HG02884 (cell line): Measurements from ENCODE around the gene HDAC7.

Source experiments
- ATAC-seq: cut with Tn5 transposase; IDR thresholded peaks from one replicate; pipeline ENCODE4 v1.9.1; 2021; ENCODE audit warnings: mild to moderate bottlenecking, moderate library complexity; ENCODE audit not compliant: unreplicated experiment

Gene HDAC7

GRCh38 chr12:47797441-47797840 lies 22.3 kb downstream of the HDAC7 start:
- no peak for ATAC-seq

DNA sequence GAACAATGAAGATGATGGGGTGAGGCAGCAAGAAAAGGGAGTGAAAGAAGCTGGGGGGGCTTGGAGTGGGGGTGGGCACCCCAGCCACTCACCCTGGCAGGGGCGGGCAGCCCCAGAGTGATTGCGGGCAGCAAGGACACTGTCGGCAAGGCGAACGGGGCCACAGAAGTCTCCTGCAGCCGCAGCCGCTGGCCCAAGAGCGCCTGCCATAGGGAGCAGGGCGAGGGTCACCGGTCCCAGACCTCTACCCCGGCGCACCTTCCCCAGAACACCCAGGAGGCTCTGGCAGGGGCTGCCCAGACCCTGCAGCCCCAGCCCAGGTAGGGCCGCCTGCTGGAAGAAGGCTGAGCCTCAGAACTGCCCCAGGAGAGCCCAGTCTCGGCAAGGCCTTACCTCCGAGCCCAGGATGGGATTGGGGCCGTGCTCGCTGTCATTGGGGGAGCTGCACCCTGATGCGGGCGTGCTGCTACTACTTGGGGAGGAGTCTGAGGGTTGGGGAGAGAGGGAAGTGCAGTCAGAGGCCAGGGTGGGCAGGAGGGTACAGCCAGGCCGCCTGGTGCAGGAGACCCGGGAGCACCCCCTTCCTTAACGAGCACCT lies 23.8 kb downstream of the HDAC7 start:
- ATAC-seq, result no peak

GRCh38 chr12:47795121-47795813 lies 24.4 kb downstream of the HDAC7 start:
- ATAC-seq, result no peak

DNA sequence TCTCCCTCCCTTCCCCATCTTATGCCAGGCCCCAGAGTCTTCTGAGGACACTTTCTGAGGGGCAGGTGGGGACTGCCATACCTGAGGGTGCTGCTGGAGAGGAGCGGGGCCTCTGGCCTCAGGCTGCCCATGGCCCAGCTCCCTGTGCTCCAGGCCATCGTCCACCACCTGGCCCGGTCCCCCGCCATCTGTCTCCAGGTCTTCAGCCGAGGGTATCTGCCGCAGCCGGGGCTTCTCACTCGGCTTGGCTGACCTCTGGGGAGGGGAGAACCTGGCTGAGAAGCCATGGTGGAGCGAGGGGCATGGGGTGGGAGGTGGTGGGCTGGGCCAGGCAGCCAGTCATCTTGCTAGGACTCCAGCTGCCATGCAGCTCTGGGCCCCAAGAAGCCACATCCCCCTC lies 25.0 kb downstream of the HDAC7 start:
- ATAC-seq, result no peak

DNA sequence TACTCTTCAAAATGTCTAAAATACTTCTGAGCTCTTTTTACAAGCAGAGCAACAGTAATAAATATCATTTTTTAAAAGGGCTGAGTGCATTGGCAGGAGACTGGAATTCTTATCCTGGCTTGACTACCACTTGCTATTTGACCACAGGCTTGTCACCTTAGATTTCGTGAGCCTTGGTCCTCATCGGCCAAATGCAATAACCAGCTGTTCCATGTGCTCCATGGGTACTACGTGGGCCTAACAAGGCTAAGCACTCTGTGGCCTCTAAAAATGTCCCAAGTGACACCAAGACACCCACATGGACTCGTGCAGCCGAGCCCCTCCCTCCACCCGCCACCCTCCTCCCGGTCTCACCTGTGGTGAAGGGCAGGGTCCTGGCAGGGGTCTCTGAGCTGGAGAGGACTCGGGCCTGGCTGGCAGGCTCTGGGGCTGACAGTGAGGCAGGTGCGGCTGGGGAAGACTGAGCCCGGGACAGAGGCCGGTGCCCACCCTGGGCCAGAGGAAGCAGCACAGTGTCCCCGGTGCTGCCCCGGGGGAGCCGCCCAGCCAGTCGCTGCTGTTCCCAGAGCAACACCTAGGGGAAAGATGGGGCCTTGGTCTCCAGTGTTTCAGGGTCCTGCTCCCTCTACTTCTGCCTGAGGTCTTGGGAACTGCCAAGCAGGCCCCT lies 26.6 kb downstream of the HDAC7 start:
- no peak for ATAC-seq

- no peak for ATAC-seq
Observed at GRCh38 chr12:47791874-47792273, 27.8 kb downstream of the HDAC7 start.

- ATAC-seq, result no peak
Observed at GRCh38 chr12:47791351-47791746, 28.4 kb downstream of the HDAC7 start.

- ATAC-seq, result no peak
Observed at GRCh38 chr12:47790676-47791350, 28.9 kb downstream of the HDAC7 start.

- no peak for ATAC-seq
Observed at GRCh38 chr12:47789712-47790489, 29.8 kb downstream of the HDAC7 start.

GRCh38 chr12:47789141-47789540 lies 30.6 kb downstream of the HDAC7 start:
- no peak for ATAC-seq

- no peak for ATAC-seq
Observed at GRCh38 chr12:47787596-47788319, 31.9 kb downstream of the HDAC7 start.

- no peak for ATAC-seq
Observed at GRCh38 chr12:47786662-47787280, 32.9 kb downstream of the HDAC7 start.

GRCh38 chr12:47785887-47786661 lies 33.6 kb downstream of the HDAC7 start:
- no peak for ATAC-seq

DNA sequence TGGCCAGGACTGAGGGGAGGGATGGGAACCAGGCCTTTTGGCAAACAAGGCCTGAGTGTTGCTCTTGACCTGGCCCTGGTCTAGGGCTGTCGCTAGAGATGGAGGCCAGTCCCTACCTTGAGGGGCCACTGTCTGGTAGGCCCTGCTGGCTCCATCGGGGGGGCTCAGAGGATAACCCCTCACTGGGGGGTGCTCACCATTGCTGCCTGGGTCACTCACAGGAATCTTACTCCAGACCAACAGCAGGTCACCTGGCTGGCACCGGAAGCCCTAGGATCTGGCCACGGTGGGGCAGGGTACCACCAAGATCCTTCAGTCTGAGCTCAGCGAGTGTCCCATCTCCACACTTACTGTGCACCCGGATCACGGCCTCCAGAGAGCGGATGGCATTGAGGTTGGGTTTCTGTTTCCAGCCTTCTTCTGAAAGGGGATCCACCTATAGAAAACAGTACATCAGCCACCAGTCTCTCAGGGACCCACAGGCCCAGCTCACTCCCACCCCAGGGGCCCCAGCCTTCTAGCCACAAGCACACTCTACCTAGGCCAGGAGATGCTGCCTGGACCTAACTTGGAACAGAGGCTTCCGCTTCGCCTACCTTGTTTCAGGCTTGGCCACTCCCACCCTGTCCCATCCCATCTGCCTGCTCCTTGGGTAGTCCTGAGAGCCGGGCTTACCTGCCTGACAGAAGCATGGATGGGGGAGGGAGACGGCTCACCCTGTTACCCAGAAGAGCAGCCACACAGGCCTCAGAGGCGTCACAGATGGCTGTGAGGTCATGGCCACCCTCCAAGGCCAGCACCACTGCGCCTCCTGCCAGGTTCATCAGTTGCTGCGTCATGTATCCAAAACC lies 34.4 kb downstream of the HDAC7 start:
- ATAC-seq, result no peak

GRCh38 chr12:47783821-47784819 lies 35.6 kb downstream of the HDAC7 start:
- no peak for ATAC-seq

DNA sequence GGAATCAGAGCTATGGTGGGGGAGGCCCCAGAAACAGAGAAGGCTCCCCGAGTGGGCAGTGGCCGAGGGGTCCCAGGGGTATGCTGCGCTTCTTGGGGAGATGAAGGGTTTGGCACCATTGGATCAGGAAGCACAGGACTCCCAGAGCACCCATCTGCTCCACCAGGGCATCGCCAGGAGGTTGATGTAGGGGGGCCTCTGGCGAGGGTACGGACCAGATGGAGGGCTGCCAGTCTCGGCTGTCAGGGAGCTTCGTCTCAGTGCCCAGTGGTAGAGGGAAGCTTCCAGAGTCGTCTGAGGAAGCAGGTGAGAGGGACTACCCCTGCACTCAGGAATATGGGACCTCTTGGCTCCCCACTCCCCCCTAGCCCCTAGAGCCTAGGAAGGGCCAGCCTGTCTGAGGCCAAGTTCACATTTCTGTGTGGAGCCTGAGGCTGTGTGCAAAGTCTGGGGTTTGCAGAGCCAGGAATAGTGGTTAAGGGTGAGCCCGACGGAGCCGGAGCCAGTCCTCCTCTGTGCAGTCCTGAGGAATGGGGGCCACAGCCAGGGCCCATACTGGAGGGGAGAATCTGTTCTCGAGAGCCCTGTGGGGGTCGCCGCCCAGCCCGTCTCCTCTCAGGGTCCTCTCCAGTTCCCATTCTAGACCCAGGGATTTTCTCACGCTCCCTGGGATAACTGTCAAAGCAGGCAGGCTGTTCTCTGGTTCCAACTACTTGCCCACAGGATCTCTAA lies 36.5 kb downstream of the HDAC7 start:
- ATAC-seq, result no peak
